CD14-positive monocyte (primary cell): ENCODE measurements around the gene CALM1. TPM values are rescaled to one million over a fixed set of nuclear protein-coding genes. Genes with fewer than 3 reads are reported as not detected.

Experiments used
- DNase-seq, 3 donors: peaks; one replicate each; pipeline ENCODE4 v3.0.0-alpha.2; 2011 to 2022
- H2AFZ ChIP-seq: 2 replicates; pipeline ENCODE4 v1.6.0; 2012; ENCODE audit warnings: mild to moderate bottlenecking, low read depth, low read length, inconsistent platforms; ENCODE audit not compliant: insufficient read depth, poor library complexity, severe bottlenecking
- H3K27ac ChIP-seq, 2 donors: 1 replicate in 1 of 2; 2 replicates in 1 of 2; pipeline ENCODE4 v1.5.1; 2012 to 2013; ENCODE audit warnings: low read length in 2 of 2, control low read depth in 1 of 2, inconsistent platforms in 1 of 2, low read depth in 1 of 2, mild to moderate bottlenecking in 1 of 2
- H3K27me3 ChIP-seq, 2 donors: one replicate each; pipeline versions ENCODE4 v1.6.0 to v1.6.1; 2011 to 2013; ENCODE audit warnings: low read length in 2 of 2; ENCODE audit not compliant: control insufficient read depth in 2 of 2, insufficient read depth in 2 of 2
- H3K36me3 ChIP-seq, 2 donors: replicated peaks in 1 of 2; 1 replicate in 1 of 2; 2 replicates in 1 of 2; pipeline versions ENCODE4 v1.5.1 to v1.6.1; 2012 to 2013; ENCODE audit warnings: low read length in 2 of 2, control low read depth in 1 of 2, inconsistent platforms in 1 of 2, mild to moderate bottlenecking in 1 of 2; ENCODE audit not compliant: insufficient read depth in 2 of 2, control insufficient read depth in 1 of 2
- H3K4me1 ChIP-seq, 2 donors: 1 replicate in 1 of 2; 2 replicates in 1 of 2; pipeline versions ENCODE4 v1.5.1 to v1.6.1; 2012 to 2013; ENCODE audit warnings: low read length in 2 of 2, control low read depth in 1 of 2, inconsistent platforms in 1 of 2, mild to moderate bottlenecking in 1 of 2, moderate library complexity in 1 of 2; ENCODE audit not compliant: insufficient read depth in 2 of 2, control insufficient read depth in 1 of 2
- H3K4me2 ChIP-seq: replicated peaks from 2 replicates; pipeline ENCODE3; 2012; ENCODE audit warnings: low read length, moderate library complexity, mild to moderate bottlenecking; ENCODE audit not compliant: poor library complexity, severe bottlenecking; ENCODE audit errors: extremely low read depth
- H3K4me3 ChIP-seq, 3 experiments: fragments of 200-600 bp in 1 of 3; sonication (generic) in 1 of 3; replicated peaks in 1 of 3; 1 replicate in 2 of 3; 2 replicates in 1 of 3; pipeline ENCODE4 v1.5.1; 2011 to 2013; ENCODE audit warnings: low read length in 3 of 3, mild to moderate bottlenecking in 3 of 3, control low read depth in 2 of 3, low read depth in 2 of 3, inconsistent platforms in 1 of 3, moderate library complexity in 1 of 3
- H3K79me2 ChIP-seq: 2 replicates; pipeline ENCODE4 v1.6.0; 2012; ENCODE audit warnings: mild to moderate bottlenecking, control low read depth, inconsistent platforms, low read length, moderate library complexity; ENCODE audit not compliant: insufficient read depth
- H3K9ac ChIP-seq: 2 replicates; pipeline ENCODE4 v1.6.0; 2017; ENCODE audit warnings: low read length, mild to moderate bottlenecking; ENCODE audit not compliant: insufficient read depth, poor library complexity, severe bottlenecking
- H3K9me3 ChIP-seq, 2 donors: replicated peaks in 1 of 2; 1 replicate in 1 of 2; 2 replicates in 1 of 2; pipeline versions ENCODE4 v1.5.1 to v1.6.1; 2012 to 2013; ENCODE audit warnings: low read length in 2 of 2, control low read depth in 1 of 2; ENCODE audit not compliant: control insufficient read depth in 1 of 2, insufficient read depth in 1 of 2
- H4K20me1 ChIP-seq: 2 replicates; pipeline ENCODE4 v1.6.0; 2012; ENCODE audit warnings: mild to moderate bottlenecking, low read length, control low read depth, moderate library complexity; ENCODE audit not compliant: insufficient read depth
- H3K27ac Mint-ChIP-seq, 7 donors: one replicate each; pipeline ENCODE4 v1.8.0; 2020; ENCODE audit warnings: mild to moderate bottlenecking in 7 of 7, mixed read lengths in 7 of 7, moderate library complexity in 6 of 7, inconsistent platforms in 2 of 7
- H3K27me3 Mint-ChIP-seq, 3 donors: one replicate each; pipeline ENCODE4 v1.8.0; 2021 to 2022; ENCODE audit warnings: low read depth in 3 of 3, mild to moderate bottlenecking in 3 of 3, mixed read lengths in 3 of 3, moderate library complexity in 3 of 3, inconsistent platforms in 1 of 3
- H3K36me3 Mint-ChIP-seq, 2 donors: one replicate each; pipeline ENCODE4 v1.8.0; 2020; ENCODE audit warnings: mixed read lengths in 2 of 2, inconsistent platforms in 1 of 2, mild to moderate bottlenecking in 1 of 2
- H3K4me1 Mint-ChIP-seq: one replicate; pipeline ENCODE4 v1.8.0; 2020; ENCODE audit warnings: mild to moderate bottlenecking, mixed read lengths
- H3K4me3 Mint-ChIP-seq, 2 donors: one replicate each; pipeline ENCODE4 v1.8.0; 2020; ENCODE audit warnings: mild to moderate bottlenecking in 2 of 2, mixed read lengths in 2 of 2, moderate library complexity in 1 of 2
- H3K9me3 Mint-ChIP-seq, 7 donors: one replicate each; pipeline ENCODE4 v1.8.0; 2020 to 2022; ENCODE audit warnings: mixed read lengths in 7 of 7, mild to moderate bottlenecking in 6 of 7, moderate library complexity in 6 of 7, inconsistent platforms in 2 of 7
- whole genome bisulfite sequencing: methylation state at CpG from one replicate; pipeline ENCODE4 v1.1.5; 2013; ENCODE audit warnings: missing lambda C conversion rate; ENCODE audit not compliant: insufficient coverage; 5-methylcytosine and 5-hydroxymethylcytosine counted together
- intact Hi-C, 2 donors: fragments of 100-400 bp; cut with micrococcal nuclease; formaldehyde crosslinking; loops; one replicate each; pipeline versions ENCODE4 v1.15.0 to v1.15.1; 2023
- polyA plus RNA-seq, 3 donors: library from polyadenylated mRNA; depleted of rRNA in 1 of 3; unstranded in 2 of 3; stranded (reverse) in 1 of 3; fragments of 300-500 nt in 2 of 3; fragments of >200 nt in 1 of 3; fragmentation: Illumina TruSeq in 2 of 3; gene quantifications; 1 replicate in 2 of 3; 2 replicates in 1 of 3; pipeline ENCODE4 v1.2.3, GENCODE V29; 2012 to 2021
- TF ChIP-seq, protein P1 (sequence below): fragments of 200-600 bp; IDR thresholded peaks from one replicate; pipeline ENCODE4 v1.8.0; 2022; ENCODE audit warnings: antibody characterized with exemption, mild to moderate bottlenecking

CALM1 gene
- polyA plus RNA-seq, 3 donors, result 277 to 912 (median 906) TPM

DNA sequence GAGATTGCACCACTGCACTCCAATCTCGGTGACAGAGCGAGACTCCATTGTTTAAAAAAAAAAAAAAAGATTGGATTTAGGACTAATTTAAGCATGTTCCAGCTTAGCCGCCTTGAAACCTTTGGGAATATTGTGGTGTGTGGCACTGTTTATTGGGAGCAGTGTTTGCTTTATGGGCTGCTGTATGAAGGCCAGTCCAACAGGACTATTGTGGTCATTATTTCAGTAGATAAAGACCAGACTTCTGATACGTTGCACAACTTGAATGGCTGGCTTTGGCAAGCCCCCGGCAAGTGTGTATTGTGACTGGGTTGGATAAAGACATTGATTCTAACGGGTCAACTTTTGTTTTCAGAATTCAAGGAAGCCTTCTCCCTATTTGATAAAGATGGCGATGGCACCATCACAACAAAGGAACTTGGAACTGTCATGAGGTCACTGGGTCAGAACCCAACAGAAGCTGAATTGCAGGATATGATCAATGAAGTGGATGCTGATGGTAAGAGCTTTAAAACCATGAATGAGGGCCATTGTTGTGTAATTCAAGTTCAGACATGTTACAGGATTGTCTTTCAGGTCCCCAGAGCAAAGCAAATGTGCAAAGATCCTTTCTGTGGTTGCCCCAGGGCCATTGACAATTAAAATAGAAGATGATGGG, 4.2 kb downstream of the CALM1 start:
- Histone ChIP-seq H2AFZ (no peak overlapping the region), H3K27ac (peak overlapping the region in 1 of 2 donors; percentile 61), H3K4me1 (peaks cover 32 to 42% of the 10 kb centered on the region in 2 donors), H3K9me3 (no peaks in the 10 kb centered on the region), H3K4me2 (no peak overlapping the region), H3K79me2 (peaks cover 63% of the 10 kb centered on the region), H3K27me3 (no peaks in the 10 kb centered on the region), H3K36me3 (peaks cover 56 to 58% of the 10 kb centered on the region in 2 donors), H3K9ac (no peak overlapping the region), H4K20me1 (peaks cover 84% of the 10 kb centered on the region), H3K4me3 (no peak overlapping the region)
- intact Hi-C loops, result loop anchor here in 1 of 2 donors (10.0 kb wide), 1 partner anchor 424 kb away; no protein-coding TSS in a partner anchor
- H3K4me3 Mint-ChIP-seq, result no peak overlapping the region
- peak overlapping the region in 4 of 7 donors; percentile 55 to 76 (median 70) for H3K27ac Mint-ChIP-seq
- H3K4me1 Mint-ChIP-seq, result peaks cover 46% of the 10 kb centered on the region
- DNase-seq, result no peak
- peaks cover 0 to 1% (median 0%) of the 10 kb centered on the region in 3 donors for H3K27me3 Mint-ChIP-seq
- WGBS, result 95% methylated on average over 5 of the region's 7 CpGs
- H3K36me3 Mint-ChIP-seq, result peaks cover 59 to 62% of the 10 kb centered on the region in 2 donors
- H3K9me3 Mint-ChIP-seq, result no peaks in the 10 kb centered on the region
- TF ChIP-seq, protein P1, sequence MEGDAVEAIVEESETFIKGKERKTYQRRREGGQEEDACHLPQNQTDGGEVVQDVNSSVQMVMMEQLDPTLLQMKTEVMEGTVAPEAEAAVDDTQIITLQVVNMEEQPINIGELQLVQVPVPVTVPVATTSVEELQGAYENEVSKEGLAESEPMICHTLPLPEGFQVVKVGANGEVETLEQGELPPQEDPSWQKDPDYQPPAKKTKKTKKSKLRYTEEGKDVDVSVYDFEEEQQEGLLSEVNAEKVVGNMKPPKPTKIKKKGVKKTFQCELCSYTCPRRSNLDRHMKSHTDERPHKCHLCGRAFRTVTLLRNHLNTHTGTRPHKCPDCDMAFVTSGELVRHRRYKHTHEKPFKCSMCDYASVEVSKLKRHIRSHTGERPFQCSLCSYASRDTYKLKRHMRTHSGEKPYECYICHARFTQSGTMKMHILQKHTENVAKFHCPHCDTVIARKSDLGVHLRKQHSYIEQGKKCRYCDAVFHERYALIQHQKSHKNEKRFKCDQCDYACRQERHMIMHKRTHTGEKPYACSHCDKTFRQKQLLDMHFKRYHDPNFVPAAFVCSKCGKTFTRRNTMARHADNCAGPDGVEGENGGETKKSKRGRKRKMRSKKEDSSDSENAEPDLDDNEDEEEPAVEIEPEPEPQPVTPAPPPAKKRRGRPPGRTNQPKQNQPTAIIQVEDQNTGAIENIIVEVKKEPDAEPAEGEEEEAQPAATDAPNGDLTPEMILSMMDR, result no peak

DNA sequence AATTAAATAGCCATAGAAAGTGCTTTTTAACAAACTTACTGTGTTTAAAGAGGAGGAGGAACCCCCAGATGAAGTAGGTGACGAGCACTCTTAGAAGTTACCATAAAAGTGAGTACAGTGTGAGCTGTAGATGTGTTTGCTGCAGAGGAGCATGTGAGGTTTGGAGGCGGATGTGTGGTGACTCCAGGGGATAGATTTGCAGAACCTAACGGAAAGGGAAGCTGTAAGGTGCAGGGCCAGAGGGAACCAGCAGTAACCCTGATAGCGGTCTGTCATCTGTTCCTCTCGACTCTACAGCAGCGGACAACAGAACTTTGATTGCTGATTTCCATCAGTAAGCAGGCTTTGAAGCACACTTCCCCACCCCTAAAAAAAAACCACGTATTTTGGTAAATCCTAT, 5.2 kb downstream of the CALM1 start:
- Histone ChIP-seq H3K27me3 (no peaks in the 10 kb centered on the region), H3K4me2 (no peak overlapping the region), H3K9me3 (no peaks in the 10 kb centered on the region), H3K9ac (no peak overlapping the region), H3K4me1 (peaks cover 27 to 36% of the 10 kb centered on the region in 2 donors), H2AFZ (no peak overlapping the region), H3K79me2 (peaks cover 62% of the 10 kb centered on the region), H4K20me1 (peaks cover 93% of the 10 kb centered on the region), H3K36me3 (peaks cover 59 to 68% of the 10 kb centered on the region in 2 donors), H3K27ac (peak overlapping the region in 1 of 2 donors; percentile 28), H3K4me3 (no peak overlapping the region)
- Mint-ChIP-seq H3K4me1 (peaks cover 42% of the 10 kb centered on the region), H3K9me3 (no peaks in the 10 kb centered on the region), H3K4me3 (peak overlapping the region in 1 of 2 donors; percentile 13), H3K36me3 (peaks cover 64 to 72% of the 10 kb centered on the region in 2 donors), H3K27ac (peak overlapping the region in 5 of 7 donors; percentile 25 to 61 (median 52)), H3K27me3 (peaks cover 0 to 1% (median 0%) of the 10 kb centered on the region in 3 donors)
- DNase-seq, result peak in 1 of 3 donors; percentile 11
- TF ChIP-seq, protein P1, result no peak
- intact Hi-C loops, result loop anchor here in 1 of 2 donors (10.0 kb wide), 1 partner anchor 423 kb away; no protein-coding TSS in a partner anchor
- 43% methylated on average over 1 of the region's 7 CpGs for WGBS
